PC-9 (cell line): ENCODE data around the gene HPSE.

ENCODE experiments used
- CTCF ChIP-seq: fragments of 200-600 bp; sonication (generic); conservative IDR thresholded peaks from 2 replicates; pipeline ENCODE4 v1.6.1; 2017; ENCODE audit warnings: mixed run types, antibody characterized with exemption, mild to moderate bottlenecking, moderate library complexity
- EZH2 ChIP-seq: fragments of 200-600 bp; sonication (generic); IDR thresholded peaks from 2 replicates; pipeline ENCODE4 v1.8.0; 2017; ENCODE audit warnings: antibody characterized with exemption, low read depth

- TF ChIP-seq CTCF = no peak
- no peak for TF ChIP-seq EZH2
These were observed 26.0 kb downstream of the HPSE start for GRCh38 chr4:83308672-83309071.
